Adrenal gland (tissue), 5 donors: Measurements from ENCODE around the gene PHF19.

ENCODE experiments used
- POLR2A ChIP-seq, 2 donors: fragments of 450-650 bp; IDR thresholded peaks; one replicate each; pipeline ENCODE4 v1.6.1; 2017; ENCODE audit warnings: antibody characterized with exemption in 2 of 2, mild to moderate bottlenecking in 2 of 2, moderate library complexity in 1 of 2
- TF ChIP-seq, protein P1 (sequence below), 6 experiments: fragments of 450-650 bp in 4 of 6; fragments of 200-600 bp in 2 of 6; sonication (generic) in 1 of 6; IDR thresholded peaks; 1 replicate in 5 of 6; 2 replicates in 1 of 6; pipeline versions ENCODE4 v1.5.1 to v1.8.0; 2016 to 2021; ENCODE audit warnings: antibody characterized with exemption in 6 of 6, mild to moderate bottlenecking in 2 of 6, moderate library complexity in 1 of 6
- donor health status: DM: no; HTN: no; CAD: no.

GRCh38 chr9:120865809-120866208 is 11.2 kb downstream of the PHF19 start:
- TF ChIP-seq, protein P1, sequence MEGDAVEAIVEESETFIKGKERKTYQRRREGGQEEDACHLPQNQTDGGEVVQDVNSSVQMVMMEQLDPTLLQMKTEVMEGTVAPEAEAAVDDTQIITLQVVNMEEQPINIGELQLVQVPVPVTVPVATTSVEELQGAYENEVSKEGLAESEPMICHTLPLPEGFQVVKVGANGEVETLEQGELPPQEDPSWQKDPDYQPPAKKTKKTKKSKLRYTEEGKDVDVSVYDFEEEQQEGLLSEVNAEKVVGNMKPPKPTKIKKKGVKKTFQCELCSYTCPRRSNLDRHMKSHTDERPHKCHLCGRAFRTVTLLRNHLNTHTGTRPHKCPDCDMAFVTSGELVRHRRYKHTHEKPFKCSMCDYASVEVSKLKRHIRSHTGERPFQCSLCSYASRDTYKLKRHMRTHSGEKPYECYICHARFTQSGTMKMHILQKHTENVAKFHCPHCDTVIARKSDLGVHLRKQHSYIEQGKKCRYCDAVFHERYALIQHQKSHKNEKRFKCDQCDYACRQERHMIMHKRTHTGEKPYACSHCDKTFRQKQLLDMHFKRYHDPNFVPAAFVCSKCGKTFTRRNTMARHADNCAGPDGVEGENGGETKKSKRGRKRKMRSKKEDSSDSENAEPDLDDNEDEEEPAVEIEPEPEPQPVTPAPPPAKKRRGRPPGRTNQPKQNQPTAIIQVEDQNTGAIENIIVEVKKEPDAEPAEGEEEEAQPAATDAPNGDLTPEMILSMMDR (IDR thresholded peaks at IDR 0.05): no peak
- no peak for TF ChIP-seq POLR2A (IDR thresholded peaks at IDR 0.05)
